ENCODE results near the gene ZNF3.

ZNF3 gene

GRCh38 chr7:100088095-100088620 is 6.6 kb upstream of the ZNF3 start:
- no peak for TF ChIP-seq CTCF (conservative IDR thresholded peaks at IDR 0.05; ENCODE audit: control insufficient read depth, insufficient read depth, low read depth, low read length)
- no peak for DNase-seq (ENCODE audit: low read depth)
- H3K4me3 ChIP-seq (ENCODE audit: control insufficient read depth, low read depth, low read length): peak overlapping the region; percentile 87

- TF ChIP-seq CTCF (conservative IDR thresholded peaks at IDR 0.05; ENCODE audit: control insufficient read depth, insufficient read depth, low read depth, low read length): no peak
- H3K4me3 ChIP-seq (ENCODE audit: control insufficient read depth, low read depth, low read length): no peak overlapping the region
- peak; percentile 97 for DNase-seq (ENCODE audit: low read depth)
Observed at GRCh38 chr7:100087055-100087750, 5.7 kb upstream of the ZNF3 start.

GRCh38 chr7:100085515-100085914 is 4.0 kb upstream of the ZNF3 start:
- H3K4me3 ChIP-seq (ENCODE audit: control insufficient read depth, low read depth, low read length): no peak overlapping the region
- no peak for DNase-seq (ENCODE audit: low read depth)
- TF ChIP-seq CTCF (conservative IDR thresholded peaks at IDR 0.05; ENCODE audit: control insufficient read depth, insufficient read depth, low read depth, low read length): no peak

- no peak for DNase-seq (ENCODE audit: low read depth)
- TF ChIP-seq CTCF (conservative IDR thresholded peaks at IDR 0.05; ENCODE audit: control insufficient read depth, insufficient read depth, low read depth, low read length): no peak
- H3K4me3 ChIP-seq (ENCODE audit: control insufficient read depth, low read depth, low read length): no peak overlapping the region
Observed at GRCh38 chr7:100082978-100083377, 1.5 kb upstream of the ZNF3 start.

- no peak for TF ChIP-seq CTCF (conservative IDR thresholded peaks at IDR 0.05; ENCODE audit: control insufficient read depth, insufficient read depth, low read depth, low read length)
- DNase-seq (ENCODE audit: low read depth): no peak
- H3K4me3 ChIP-seq (ENCODE audit: control insufficient read depth, low read depth, low read length): peak overlapping the region; percentile 92
Observed at GRCh38 chr7:100080907-100081534, 502 bp downstream of the ZNF3 start.

GRCh38 chr7:100079024-100079560 is 2.4 kb downstream of the ZNF3 start:
- no peak overlapping the region for H3K4me3 ChIP-seq (ENCODE audit: control insufficient read depth, low read depth, low read length)
- TF ChIP-seq CTCF (conservative IDR thresholded peaks at IDR 0.05; ENCODE audit: control insufficient read depth, insufficient read depth, low read depth, low read length): no peak
- DNase-seq (ENCODE audit: low read depth): no peak

Measured in fibroblast of mammary gland (primary cell).